DOHH2 (cell line): Measurements from ENCODE around the gene STRADA.

Experiments used
- CTCF ChIP-seq: fragments of 200-600 bp; sonication (generic); IDR thresholded peaks from one replicate; pipeline ENCODE4 v1.5.1; 2014; ENCODE audit warnings: antibody characterized with exemption, mild to moderate bottlenecking, low read depth, low read length; ENCODE audit not compliant: poor library complexity, severe bottlenecking
- EZH2phosphoT487 ChIP-seq: fragments of 200-600 bp; sonication (generic); IDR thresholded peaks from 2 replicates; pipeline ENCODE4 v1.6.1; 2017; ENCODE audit warnings: borderline replicate concordance, mild to moderate bottlenecking, antibody characterized with exemption, low read length, moderate library complexity, mixed read lengths

GRCh38 chr17:63768433-63768832 is 26.8 kb upstream of the STRADA start:
- TF ChIP-seq CTCF = no peak
- TF ChIP-seq EZH2phosphoT487 = no peak
